Stimulated activated CD8-positive, alpha-beta memory T cell treated with anti-CD3 and anti-CD28 coated beads, Interleukin-15, amount 100 ng/mL, for 48 hours (primary cell): ENCODE results near the gene BRINP2.
"Not testable (repeated sequence)": the region's sequence is repeated elsewhere in the genome, so short reads cannot be mapped to it uniquely, and the experiment has no call there.

Experiments used
- DNase-seq, 2 donors: peaks; one replicate each; pipeline ENCODE4 v3.0.0-alpha.2; 2020; ENCODE audit warnings: low read depth in 2 of 2

The BRINP2 gene

GRCh38 chr1:177315761-177316160, 145.0 kb downstream of the BRINP2 start:
- DNase-seq, result no peak

GRCh38 chr1:177321434-177321833, 150.7 kb downstream of the BRINP2 start:
- DNase-seq, result not testable (repeated sequence)

GRCh38 chr1:177328251-177328650, 157.5 kb downstream of the BRINP2 start:
- DNase-seq, result no peak

GRCh38 chr1:177329871-177330270, 159.1 kb downstream of the BRINP2 start:
- no peak for DNase-seq
